GM19043 (cell line): ENCODE measurements around the gene TIMMDC1.

ENCODE experiments used
- ATAC-seq: cut with Tn5 transposase; IDR thresholded peaks from one replicate; pipeline ENCODE4 v1.9.1; 2021; ENCODE audit warnings: low read depth; ENCODE audit not compliant: unreplicated experiment

TIMMDC1 gene

GRCh38 chr3:119498186-119499011 lies at the start of gene TIMMDC1:
TIMMDC1 (plus strand) TSS chr3:119498547; CDS start chr3:119498734, 187 bp downstream.
- peak; percentile 97 for ATAC-seq

GRCh38 chr3:119453822-119454221 lies 44.5 kb upstream of the TIMMDC1 start:
- no peak for ATAC-seq

- ATAC-seq, result no peak
Measured at GRCh38 chr3:119456469-119456868, 41.9 kb upstream of the TIMMDC1 start.

- no peak for ATAC-seq
Measured at GRCh38 chr3:119457246-119457645, 41.1 kb upstream of the TIMMDC1 start.

- peak; percentile 91 for ATAC-seq
Measured at GRCh38 chr3:119463171-119464169, 34.9 kb upstream of the TIMMDC1 start, which contains the start of gene TMEM39A. TMEM39A (minus strand) TSS chr3:119463615; CDS start chr3:119462074, 1,541 bp downstream.

GRCh38 chr3:119468041-119468440 lies 30.3 kb upstream of the TIMMDC1 start:
- ATAC-seq, result no peak

- ATAC-seq, result no peak
Measured at GRCh38 chr3:119469418-119470189, 28.7 kb upstream of the TIMMDC1 start.

- ATAC-seq, result no peak
Measured at GRCh38 chr3:119470866-119471265, 27.5 kb upstream of the TIMMDC1 start.

- ATAC-seq, result no peak
Measured at GRCh38 chr3:119481079-119481478, 17.3 kb upstream of the TIMMDC1 start.

GRCh38 chr3:119483101-119483500 lies 15.2 kb upstream of the TIMMDC1 start:
- ATAC-seq, result no peak

- no peak for ATAC-seq
Measured at GRCh38 chr3:119485563-119485962, 12.8 kb upstream of the TIMMDC1 start.

GRCh38 chr3:119490153-119490552 lies 8.2 kb upstream of the TIMMDC1 start:
- no peak for ATAC-seq

GRCh38 chr3:119492128-119492527 lies 6.2 kb upstream of the TIMMDC1 start:
- ATAC-seq, result no peak

- ATAC-seq, result no peak
Measured at GRCh38 chr3:119492810-119493209, 5.5 kb upstream of the TIMMDC1 start.

GRCh38 chr3:119494597-119494996 lies 3.8 kb upstream of the TIMMDC1 start:
- ATAC-seq, result no peak

- ATAC-seq, result no peak
Measured at GRCh38 chr3:119497820-119498185, 544 bp upstream of the TIMMDC1 start.

- no peak for ATAC-seq
Measured at GRCh38 chr3:119500265-119500664, 1.9 kb downstream of the TIMMDC1 start.

- no peak for ATAC-seq
Measured at GRCh38 chr3:119500901-119501300, 2.6 kb downstream of the TIMMDC1 start.

GRCh38 chr3:119506631-119507030 lies 8.3 kb downstream of the TIMMDC1 start:
- no peak for ATAC-seq

- ATAC-seq, result no peak
Measured at GRCh38 chr3:119507404-119507803, 9.1 kb downstream of the TIMMDC1 start.
